GM18526 (cell line): ENCODE results near the gene VASP.
A peak's percentile ranks its signal among the peaks of the same experiment; 100 is the strongest.

Source experiments
- POLR2A ChIP-seq: IDR thresholded peaks from 3 replicates; pipeline ENCODE4 v1.6.1; 2011; ENCODE audit not compliant: insufficient read length; ENCODE audit errors: extremely low read depth

Gene VASP

GRCh38 chr19:45506989-45507871 is at the start of gene VASP:
VASP (plus strand) TSS chr19:45507479; CDS start chr19:45507772, 293 bp downstream.
- TF ChIP-seq POLR2A, result peak; percentile 99

- no peak for TF ChIP-seq POLR2A
These were observed 49.5 kb upstream of the VASP start for GRCh38 chr19:45457776-45458175.

- no peak for TF ChIP-seq POLR2A
These were observed 46.4 kb upstream of the VASP start for GRCh38 chr19:45460807-45461347.

- no peak for TF ChIP-seq POLR2A
These were observed 45.1 kb upstream of the VASP start for GRCh38 chr19:45462174-45462573.

GRCh38 chr19:45463241-45463640 is 44.0 kb upstream of the VASP start:
- no peak for TF ChIP-seq POLR2A

- TF ChIP-seq POLR2A, result no peak
These were observed 43.0 kb upstream of the VASP start for GRCh38 chr19:45464274-45464673.

- no peak for TF ChIP-seq POLR2A
These were observed 42.3 kb upstream of the VASP start for GRCh38 chr19:45464852-45465441.

- no peak for TF ChIP-seq POLR2A
These were observed 40.2 kb upstream of the VASP start for GRCh38 chr19:45467115-45467455.

GRCh38 chr19:45467456-45468158 is 39.7 kb upstream of the VASP start, which contains the start of gene FOSB:
FOSB (plus strand) TSS chr19:45467996; CDS start chr19:45468587, 591 bp downstream.
- peak; percentile 47 for TF ChIP-seq POLR2A

- TF ChIP-seq POLR2A, result no peak
These were observed 39.1 kb upstream of the VASP start for GRCh38 chr19:45468159-45468651.

- no peak for TF ChIP-seq POLR2A
These were observed 38.5 kb upstream of the VASP start for GRCh38 chr19:45468803-45469131.

- TF ChIP-seq POLR2A, result peak; percentile 52
These were observed 37.9 kb upstream of the VASP start for GRCh38 chr19:45469132-45469944.

- no peak for TF ChIP-seq POLR2A
These were observed 37.1 kb upstream of the VASP start for GRCh38 chr19:45469945-45470761.

GRCh38 chr19:45470762-45471081 is 36.6 kb upstream of the VASP start:
- no peak for TF ChIP-seq POLR2A

GRCh38 chr19:45471111-45471930 is 36.0 kb upstream of the VASP start:
- TF ChIP-seq POLR2A, result no peak
